ENCODE measurements around the gene KIAA1671.
A peak's percentile ranks its signal among the peaks of the same experiment; 100 is the strongest.
"Not testable (repeated sequence)": the region's sequence is repeated elsewhere in the genome, so short reads cannot be mapped to it uniquely, and the experiment has no call there.

The KIAA1671 gene

GRCh38 chr22:25176799-25177198 is 224.3 kb downstream of the KIAA1671 start:
- no peak for DNase-seq

GRCh38 chr22:25177226-25177625 is 224.7 kb downstream of the KIAA1671 start:
- DNase-seq, result no peak

GRCh38 chr22:25177895-25178294 is 225.4 kb downstream of the KIAA1671 start:
- DNase-seq, result no peak

- not testable (repeated sequence) for DNase-seq
These were observed 225.8 kb downstream of the KIAA1671 start for GRCh38 chr22:25178348-25178747.

GRCh38 chr22:25178869-25179631 is 226.5 kb downstream of the KIAA1671 start:
- DNase-seq, result not testable (repeated sequence)

GRCh38 chr22:25182131-25183110 is 229.9 kb downstream of the KIAA1671 start:
- DNase-seq, result no peak

GRCh38 chr22:25183949-25184619 is 231.6 kb downstream of the KIAA1671 start:
- no peak for DNase-seq

GRCh38 chr22:25186140-25186539 is 233.6 kb downstream of the KIAA1671 start:
- no peak for DNase-seq

GRCh38 chr22:25187469-25187868 is 235.0 kb downstream of the KIAA1671 start:
- no peak for DNase-seq

GRCh38 chr22:25192406-25192805 is 239.9 kb downstream of the KIAA1671 start:
- DNase-seq, result no peak

GRCh38 chr22:25193130-25193529 is 240.6 kb downstream of the KIAA1671 start:
- no peak for DNase-seq

- no peak for DNase-seq
These were observed 241.0 kb downstream of the KIAA1671 start for GRCh38 chr22:25193548-25193947.

- DNase-seq, result no peak
These were observed 243.8 kb downstream of the KIAA1671 start for GRCh38 chr22:25196326-25196725.

GRCh38 chr22:25197340-25197739 is 244.8 kb downstream of the KIAA1671 start:
- no peak for DNase-seq

GRCh38 chr22:25199731-25200520 is 247.4 kb downstream of the KIAA1671 start, which contains the start of gene CRYBB3:
TSS of gene CRYBB3 (plus strand) at chr22:25199858. CDS start at chr22:25201397, 1,539 bp downstream.
- DNase-seq, result no peak

GRCh38 chr22:25200967-25201366 is 248.5 kb downstream of the KIAA1671 start:
- no peak for DNase-seq

- no peak for DNase-seq
These were observed 249.2 kb downstream of the KIAA1671 start for GRCh38 chr22:25201557-25202273.

GRCh38 chr22:25202290-25202921 is 249.9 kb downstream of the KIAA1671 start:
- DNase-seq, result peak; percentile 70

- no peak for DNase-seq
These were observed 250.6 kb downstream of the KIAA1671 start for GRCh38 chr22:25203082-25203481.

GRCh38 chr22:25204547-25204946 is 252.0 kb downstream of the KIAA1671 start:
- DNase-seq, result not testable (repeated sequence)

GRCh38 chr22:25205847-25206246 is 253.3 kb downstream of the KIAA1671 start:
- DNase-seq, result no peak

Measured in activated CD4-positive, alpha-beta T cell treated with anti-CD3 and anti-CD28 coated beads, Interleukin-2, amount 50 U/mL, for 16 hours (primary cell).